Stimulated activated CD4-positive, alpha-beta T cell treated with anti-CD3 and anti-CD28 coated beads, Interleukin-1b, Interleukin-23, amount 100 ng/mL, for 24 hours (primary cell): Measurements from ENCODE around the gene TMTC2.
"Not testable (repeated sequence)": the region's sequence is repeated elsewhere in the genome, so short reads cannot be mapped to it uniquely, and the experiment has no call there.

ENCODE experiments used
- DNase-seq, 4 experiments: peaks; one replicate each; pipeline ENCODE4 v3.0.0-alpha.2; 2020; ENCODE audit warnings: low read depth in 4 of 4, low spot score in 1 of 4

The TMTC2 gene

GRCh38 chr12:82787016-82787415 lies 100.3 kb downstream of the TMTC2 start:
- no peak for DNase-seq

- DNase-seq = no peak
These were observed 101.9 kb downstream of the TMTC2 start for GRCh38 chr12:82788594-82788993.

GRCh38 chr12:82789674-82790073 lies 103.0 kb downstream of the TMTC2 start:
- no peak for DNase-seq

- DNase-seq = no peak
These were observed 107.1 kb downstream of the TMTC2 start for GRCh38 chr12:82793751-82794281.

GRCh38 chr12:82797480-82797879 lies 110.8 kb downstream of the TMTC2 start:
- no peak for DNase-seq

GRCh38 chr12:82800185-82800584 lies 113.5 kb downstream of the TMTC2 start:
- DNase-seq = no peak

GRCh38 chr12:82801951-82802610 lies 115.4 kb downstream of the TMTC2 start:
- no peak for DNase-seq

- no peak for DNase-seq
These were observed 116.5 kb downstream of the TMTC2 start for GRCh38 chr12:82803201-82803600.

GRCh38 chr12:82804601-82805000 lies 117.9 kb downstream of the TMTC2 start:
- DNase-seq = no peak

GRCh38 chr12:82805004-82805403 lies 118.3 kb downstream of the TMTC2 start:
- DNase-seq = not testable (repeated sequence)

- DNase-seq = no peak
These were observed 119.2 kb downstream of the TMTC2 start for GRCh38 chr12:82805812-82806497.

- no peak for DNase-seq
These were observed 120.5 kb downstream of the TMTC2 start for GRCh38 chr12:82807132-82807737.

GRCh38 chr12:82810568-82810967 lies 123.9 kb downstream of the TMTC2 start:
- no peak for DNase-seq

GRCh38 chr12:82817368-82817767 lies 130.7 kb downstream of the TMTC2 start:
- no peak for DNase-seq

- no peak for DNase-seq
These were observed 131.7 kb downstream of the TMTC2 start for GRCh38 chr12:82818271-82819035.

GRCh38 chr12:82826505-82826904 lies 139.8 kb downstream of the TMTC2 start:
- DNase-seq = no peak

- no peak for DNase-seq
These were observed 145.4 kb downstream of the TMTC2 start for GRCh38 chr12:82832096-82832495.

GRCh38 chr12:82832981-82833380 lies 146.3 kb downstream of the TMTC2 start:
- no peak for DNase-seq

GRCh38 chr12:82833481-82833880 lies 146.8 kb downstream of the TMTC2 start:
- no peak for DNase-seq

- DNase-seq = no peak
These were observed 148.5 kb downstream of the TMTC2 start for GRCh38 chr12:82835217-82835616.

- DNase-seq = no peak
These were observed 151.4 kb downstream of the TMTC2 start for GRCh38 chr12:82838131-82838551.
